ENCODE measurements around the gene GRIN2C. TPM values are rescaled to one million over a fixed set of nuclear protein-coding genes. Genes with fewer than 3 reads are reported as not detected.

GRIN2C gene
- total RNA-seq, 2 donors from 2014 or later = 3.6 TPM; not detected in 1

DNA sequence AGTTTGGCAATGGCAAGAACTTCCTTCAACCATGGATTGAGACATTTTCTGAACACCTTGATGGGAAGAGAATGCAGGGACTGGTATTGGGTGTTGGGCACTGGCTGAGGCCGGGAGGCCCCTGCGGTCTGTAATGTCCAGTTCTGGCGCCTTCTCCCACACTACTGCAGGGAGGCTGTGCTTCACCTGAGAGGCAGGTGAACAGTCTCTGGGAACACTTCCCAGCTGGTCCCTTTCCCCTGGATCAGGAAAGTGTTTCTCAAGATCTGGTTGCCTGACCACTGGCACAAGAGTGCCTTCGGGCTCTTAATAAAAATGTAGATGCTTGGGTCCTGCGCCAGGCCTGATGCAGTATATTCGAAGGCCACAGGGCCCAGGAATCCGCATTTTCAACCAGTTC, 55.0 kb downstream of the GRIN2C start:
- no peaks in the 10 kb centered on the region for H3K27me3 ChIP-seq (replicated peaks; ENCODE audit: insufficient read depth)
- 84% methylated on average over 7 of the region's 7 CpGs for WGBS
- TF ChIP-seq, protein P1, sequence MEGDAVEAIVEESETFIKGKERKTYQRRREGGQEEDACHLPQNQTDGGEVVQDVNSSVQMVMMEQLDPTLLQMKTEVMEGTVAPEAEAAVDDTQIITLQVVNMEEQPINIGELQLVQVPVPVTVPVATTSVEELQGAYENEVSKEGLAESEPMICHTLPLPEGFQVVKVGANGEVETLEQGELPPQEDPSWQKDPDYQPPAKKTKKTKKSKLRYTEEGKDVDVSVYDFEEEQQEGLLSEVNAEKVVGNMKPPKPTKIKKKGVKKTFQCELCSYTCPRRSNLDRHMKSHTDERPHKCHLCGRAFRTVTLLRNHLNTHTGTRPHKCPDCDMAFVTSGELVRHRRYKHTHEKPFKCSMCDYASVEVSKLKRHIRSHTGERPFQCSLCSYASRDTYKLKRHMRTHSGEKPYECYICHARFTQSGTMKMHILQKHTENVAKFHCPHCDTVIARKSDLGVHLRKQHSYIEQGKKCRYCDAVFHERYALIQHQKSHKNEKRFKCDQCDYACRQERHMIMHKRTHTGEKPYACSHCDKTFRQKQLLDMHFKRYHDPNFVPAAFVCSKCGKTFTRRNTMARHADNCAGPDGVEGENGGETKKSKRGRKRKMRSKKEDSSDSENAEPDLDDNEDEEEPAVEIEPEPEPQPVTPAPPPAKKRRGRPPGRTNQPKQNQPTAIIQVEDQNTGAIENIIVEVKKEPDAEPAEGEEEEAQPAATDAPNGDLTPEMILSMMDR (IDR thresholded peaks at IDR 0.05) = no peak
- TF ChIP-seq POLR2A (IDR thresholded peaks at IDR 0.05) = no peak
- TF ChIP-seq POLR2AphosphoS5 (IDR thresholded peaks at IDR 0.05) = no peak
- no peaks in the 10 kb centered on the region for H3K36me3 ChIP-seq
- H3K9me3 ChIP-seq = no peaks in the 10 kb centered on the region
- intact Hi-C loops (cut with DNase I) = no loop called here
- H3K4me3 ChIP-seq = no peak overlapping the region
- H3K4me1 ChIP-seq (replicated peaks) = no peaks in the 10 kb centered on the region
- no peak for DNase-seq (ENCODE audit: low spot score)
- H3K27ac ChIP-seq = no peak overlapping the region

DNA sequence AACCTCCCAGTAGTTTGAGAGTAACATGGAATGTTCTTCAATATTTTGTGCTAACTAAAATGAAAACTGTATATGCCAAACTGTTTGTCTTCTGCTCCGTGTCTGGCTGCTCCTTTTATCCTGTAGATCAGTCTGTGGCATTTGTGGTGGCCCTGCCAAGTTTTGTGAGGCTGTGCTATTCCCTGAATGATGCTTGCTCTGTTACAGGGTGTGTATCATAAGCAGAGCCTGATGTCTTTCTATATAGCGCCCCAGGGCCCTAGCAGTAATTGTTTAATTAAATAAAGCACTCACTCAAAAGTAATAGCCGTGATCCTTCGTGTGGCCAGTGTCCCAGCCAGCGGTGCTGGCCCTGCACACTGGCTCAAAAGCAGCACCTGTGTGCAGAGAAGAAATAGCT, 55.7 kb downstream of the GRIN2C start:
- H3K4me1 ChIP-seq (replicated peaks) = no peaks in the 10 kb centered on the region
- intact Hi-C loops (cut with DNase I) = no loop called here
- 56% methylated on average over 5 of the region's 5 CpGs for WGBS
- no peak overlapping the region for H3K27ac ChIP-seq
- H3K27me3 ChIP-seq (replicated peaks; ENCODE audit: insufficient read depth) = no peaks in the 10 kb centered on the region
- H3K4me3 ChIP-seq = no peak overlapping the region
- no peak for DNase-seq (ENCODE audit: low spot score)
- no peaks in the 10 kb centered on the region for H3K36me3 ChIP-seq
- TF ChIP-seq POLR2AphosphoS5 (IDR thresholded peaks at IDR 0.05) (no peak), POLR2A (IDR thresholded peaks at IDR 0.05) (no peak)
- TF ChIP-seq, protein P1 (IDR thresholded peaks at IDR 0.05) = no peak
- H3K9me3 ChIP-seq = no peaks in the 10 kb centered on the region

DNA sequence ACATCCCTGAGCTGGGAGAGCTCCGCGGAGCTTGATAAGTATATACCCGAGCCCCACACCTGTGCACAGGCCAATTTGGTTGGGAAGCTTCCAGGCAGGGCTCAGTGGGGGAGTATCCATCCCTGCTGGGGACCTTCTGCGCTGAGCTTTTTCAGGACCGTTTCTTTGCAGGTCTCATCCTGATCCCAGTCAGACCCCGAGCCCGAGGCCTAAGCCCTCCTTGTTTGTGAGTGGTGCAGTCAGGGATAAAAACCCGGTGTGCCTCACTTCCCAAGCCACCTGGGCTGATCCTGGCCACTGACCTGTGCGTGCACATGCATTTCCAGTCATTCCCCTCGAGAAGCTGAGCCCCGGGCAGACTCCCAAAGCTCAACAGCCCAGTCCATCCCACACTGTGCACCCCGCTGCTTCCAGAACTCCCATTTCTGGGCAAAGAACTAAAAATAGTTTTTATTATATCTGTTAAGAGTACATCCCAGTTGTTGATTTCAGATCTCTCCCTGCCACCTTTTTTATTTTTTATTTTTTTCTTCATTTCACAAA, 56.2 kb downstream of the GRIN2C start:
- H3K4me1 ChIP-seq (replicated peaks) = no peaks in the 10 kb centered on the region
- H3K27me3 ChIP-seq (replicated peaks; ENCODE audit: insufficient read depth) = no peaks in the 10 kb centered on the region
- DNase-seq (ENCODE audit: low spot score) = no peak
- TF ChIP-seq, protein P1 (IDR thresholded peaks at IDR 0.05) = no peak
- TF ChIP-seq POLR2A (IDR thresholded peaks at IDR 0.05) (no peak), POLR2AphosphoS5 (IDR thresholded peaks at IDR 0.05) (no peak)
- no peak overlapping the region for H3K27ac ChIP-seq
- H3K36me3 ChIP-seq = no peaks in the 10 kb centered on the region
- WGBS = 73% methylated on average over 12 of the region's 12 CpGs
- H3K4me3 ChIP-seq = no peak overlapping the region
- intact Hi-C loops (cut with DNase I) = no loop called here
- H3K9me3 ChIP-seq = no peaks in the 10 kb centered on the region

DNA sequence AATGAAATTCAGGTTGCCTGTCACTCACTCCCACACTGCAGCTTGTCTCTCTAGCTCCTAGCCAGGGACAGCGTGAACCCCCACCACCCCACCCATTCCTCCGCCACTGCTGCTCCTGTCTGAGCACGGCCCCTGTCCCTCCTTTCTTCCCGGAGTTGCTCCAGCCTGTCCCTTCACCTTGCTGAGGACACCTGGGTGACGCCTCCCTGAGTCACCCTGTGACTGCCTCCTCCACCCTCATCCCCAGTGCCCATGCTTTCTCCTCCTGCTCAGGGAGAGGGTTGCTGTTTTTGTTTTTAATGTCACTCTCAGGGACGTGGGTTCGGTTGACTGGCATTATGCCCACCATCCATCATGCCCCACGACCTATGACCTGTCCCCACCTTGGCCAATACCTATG, 57.8 kb downstream of the GRIN2C start:
- no peaks in the 10 kb centered on the region for H3K4me1 ChIP-seq (replicated peaks)
- H3K27me3 ChIP-seq (replicated peaks; ENCODE audit: insufficient read depth) = no peaks in the 10 kb centered on the region
- no peaks in the 10 kb centered on the region for H3K36me3 ChIP-seq
- intact Hi-C loops (cut with DNase I) = no loop called here
- H3K9me3 ChIP-seq = no peaks in the 10 kb centered on the region
- no peak overlapping the region for H3K4me3 ChIP-seq
- TF ChIP-seq POLR2AphosphoS5 (IDR thresholded peaks at IDR 0.05) = no peak
- TF ChIP-seq POLR2A (IDR thresholded peaks at IDR 0.05) = no peak
- TF ChIP-seq, protein P1 (IDR thresholded peaks at IDR 0.05) = no peak
- 61% methylated on average over 8 of the region's 8 CpGs for WGBS
- no peak for DNase-seq (ENCODE audit: low spot score)
- no peak overlapping the region for H3K27ac ChIP-seq

DNA sequence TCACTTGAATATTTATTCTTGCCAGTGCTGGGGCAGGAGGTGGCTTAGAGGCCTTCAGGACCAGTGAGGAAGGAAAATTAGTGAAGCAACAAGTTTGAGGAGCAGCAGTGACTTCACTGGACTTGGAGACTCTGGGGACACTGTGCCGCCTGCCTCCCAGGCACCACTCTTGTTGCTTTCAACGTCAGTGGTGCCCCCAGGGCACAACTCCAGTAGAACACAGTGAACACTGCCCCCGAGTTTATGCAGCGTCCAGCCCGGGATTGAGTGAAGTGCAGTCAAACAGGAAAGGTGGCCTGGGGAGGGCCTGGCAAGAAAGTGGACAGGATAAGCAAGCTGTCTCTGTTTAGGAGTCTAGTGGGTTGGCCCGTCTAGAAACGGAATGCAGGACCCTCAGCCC, 59.2 kb downstream of the GRIN2C start:
- Histone ChIP-seq H3K4me3 (no peak overlapping the region), H3K27ac (peak overlapping the region in 1 of 2 donors; percentile 7), H3K36me3 (no peaks in the 10 kb centered on the region), H3K27me3 (replicated peaks; ENCODE audit: insufficient read depth) (no peaks in the 10 kb centered on the region), H3K4me1 (replicated peaks) (no peaks in the 10 kb centered on the region), H3K9me3 (no peaks in the 10 kb centered on the region)
- 68% methylated on average over 7 of the region's 7 CpGs for WGBS
- DNase-seq (ENCODE audit: low spot score) = no peak
- intact Hi-C loops (cut with DNase I) = no loop called here
- TF ChIP-seq, protein P1 (IDR thresholded peaks at IDR 0.05) = no peak
- TF ChIP-seq POLR2A (IDR thresholded peaks at IDR 0.05) = no peak
- peak; percentile 8 for TF ChIP-seq POLR2AphosphoS5 (IDR thresholded peaks at IDR 0.05)

All from prostate gland (tissue), 2 donors.